ENCODE results near the gene FAM222A.

FAM222A gene

GRCh38 chr12:109808876-109809646 is 95.4 kb downstream of the FAM222A start:
- no peak for DNase-seq

DNA sequence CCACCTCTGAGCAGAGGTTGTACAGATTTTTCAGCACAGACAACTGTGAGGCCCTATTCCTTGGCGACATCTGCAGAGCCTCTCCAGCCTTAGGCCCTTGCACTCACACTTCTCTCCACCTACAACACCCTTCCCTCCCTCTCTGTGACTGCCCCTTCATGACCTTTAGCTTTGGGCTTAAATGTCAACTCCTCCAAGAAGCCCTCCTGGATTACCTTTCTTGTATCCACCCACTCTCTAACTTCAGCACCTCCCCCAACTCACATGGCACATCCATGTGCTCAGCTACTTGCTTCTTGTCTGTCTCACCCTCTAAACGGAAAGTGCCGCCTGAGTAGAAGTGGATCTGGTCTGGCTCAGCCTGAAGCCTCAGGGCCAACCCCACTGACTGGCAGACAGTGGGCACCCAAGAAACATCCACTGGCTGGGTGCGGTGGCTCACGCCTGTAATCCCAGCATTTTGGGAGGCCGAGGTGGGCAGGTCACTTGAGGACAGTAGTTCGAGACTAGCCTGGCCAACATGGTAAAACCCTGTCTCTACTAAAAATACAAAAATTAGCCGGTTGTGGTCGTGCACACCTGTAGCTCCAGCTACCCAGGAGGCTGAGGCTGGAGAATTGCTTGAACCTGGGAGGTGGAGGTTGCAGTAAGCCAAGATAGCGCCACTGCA is 97.5 kb downstream of the FAM222A start:
- DNase-seq: no peak

- no peak for DNase-seq
Observed at GRCh38 chr12:109811624-109811995, 98.0 kb downstream of the FAM222A start.

DNA sequence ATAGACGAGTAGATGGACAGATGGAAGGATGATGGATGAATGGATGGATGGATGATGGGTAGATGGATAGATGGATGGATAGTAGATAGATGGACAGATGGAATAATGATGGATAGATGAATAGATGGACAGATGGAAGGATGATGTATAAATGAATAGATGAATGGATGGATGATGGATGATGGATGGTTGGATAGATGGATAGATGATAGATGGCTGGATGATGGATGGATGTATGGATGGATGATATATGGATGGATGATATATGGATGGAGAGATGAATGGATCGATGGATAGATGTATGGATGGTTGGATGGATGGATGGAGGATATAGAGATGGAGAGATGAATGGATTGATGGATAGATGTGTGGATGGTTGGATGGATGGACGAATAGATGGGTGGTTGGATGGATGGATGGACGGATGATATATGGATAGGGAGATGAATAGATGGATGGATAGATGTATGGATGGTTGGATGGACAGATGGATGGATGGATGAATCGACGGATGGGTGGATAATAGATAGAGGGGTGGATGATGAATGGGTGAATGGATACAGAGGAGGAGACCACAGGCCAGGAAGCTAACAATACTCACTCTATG is 100.3 kb downstream of the FAM222A start:
- DNase-seq: no peak

GRCh38 chr12:109814600-109815150 is 101.0 kb downstream of the FAM222A start:
- DNase-seq: no peak

DNA sequence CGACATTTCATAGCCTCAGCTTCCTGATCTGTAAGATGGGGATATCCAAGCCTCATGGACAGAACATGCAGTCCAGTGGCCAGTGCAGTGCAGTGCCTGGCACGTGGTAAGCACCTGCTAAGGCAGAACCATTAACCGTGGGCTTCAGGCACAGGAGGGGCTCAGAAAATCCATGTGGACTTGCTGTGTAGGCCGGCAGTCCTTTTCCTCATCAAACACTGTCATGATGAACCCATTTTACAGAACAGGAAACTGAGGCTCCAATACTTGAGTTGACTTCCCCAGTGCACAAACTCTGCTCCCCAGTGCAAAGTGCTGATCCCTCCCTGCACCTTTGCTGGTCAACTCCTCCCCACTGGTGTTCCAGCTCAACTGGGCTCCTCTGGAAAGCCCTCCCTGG is 101.6 kb downstream of the FAM222A start:
- no peak for DNase-seq

GRCh38 chr12:109815757-109816617 is 102.4 kb downstream of the FAM222A start:
- no peak for DNase-seq

DNA sequence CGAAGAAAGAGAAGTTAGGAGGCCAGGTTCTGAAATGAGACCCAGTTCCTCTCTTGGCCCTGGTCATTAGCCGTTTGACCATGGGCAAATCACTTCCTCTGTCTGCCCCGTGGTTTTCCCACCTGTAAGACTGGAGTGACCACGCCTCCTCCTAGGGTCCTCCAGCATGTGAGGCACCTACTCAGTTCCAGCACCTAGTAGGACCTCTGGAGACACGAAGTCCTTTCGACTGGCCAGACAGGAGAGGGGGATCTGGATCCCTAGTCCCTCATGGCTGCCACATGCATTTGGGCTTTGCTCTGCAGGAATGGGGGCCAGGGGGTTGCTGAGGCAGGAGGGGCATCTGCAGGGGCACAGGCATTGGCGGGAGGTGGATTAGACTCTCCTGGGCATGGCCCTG is 103.2 kb downstream of the FAM222A start:
- no peak for DNase-seq

DNA sequence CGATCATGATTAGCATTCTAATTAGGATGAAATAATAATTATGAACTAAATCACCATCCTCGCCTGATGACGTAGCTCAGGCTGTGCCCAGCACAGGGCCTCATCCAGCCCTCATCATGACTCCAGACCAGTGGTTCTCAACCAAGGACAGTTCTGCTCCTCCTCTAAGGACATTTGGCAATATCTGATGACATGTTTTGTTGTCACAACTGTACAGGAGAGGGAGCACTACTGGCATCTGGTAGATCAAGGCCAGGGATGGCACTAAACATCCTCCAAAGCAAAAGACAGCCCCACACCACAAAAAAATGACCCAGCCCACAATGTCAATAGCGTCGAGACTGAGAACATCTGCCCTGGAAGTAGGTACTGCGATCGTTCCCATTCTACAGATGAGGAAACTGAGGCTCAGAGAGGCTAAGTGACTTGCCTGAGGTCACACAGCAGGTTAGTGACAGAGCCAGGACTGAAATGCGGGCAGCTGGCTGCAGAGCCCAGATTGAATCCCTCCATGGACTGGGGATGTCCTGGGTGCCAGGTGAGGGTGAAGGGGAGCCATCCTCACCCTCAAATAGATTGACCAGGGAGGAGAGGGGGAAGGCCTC is 104.1 kb downstream of the FAM222A start:
- DNase-seq: no peak

DNA sequence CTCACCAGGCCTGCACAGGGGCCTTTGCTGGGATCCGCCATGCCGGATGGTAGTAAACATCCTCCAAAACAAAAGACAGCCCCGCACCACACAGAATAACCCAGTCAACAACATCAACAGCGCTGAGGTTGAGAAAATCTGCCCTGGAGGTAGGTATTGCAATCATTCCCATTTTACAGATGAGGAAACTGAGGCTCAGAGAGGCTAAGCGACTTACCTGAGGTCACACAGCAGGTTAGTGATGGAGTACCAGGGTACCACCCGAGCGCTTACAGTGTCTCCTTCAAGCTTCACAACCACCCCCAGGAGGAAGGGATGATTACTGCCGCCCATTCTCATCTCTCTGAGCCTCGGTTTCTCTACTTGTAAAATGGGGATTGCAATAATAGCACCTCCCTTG is 104.6 kb downstream of the FAM222A start:
- no peak for DNase-seq

DNA sequence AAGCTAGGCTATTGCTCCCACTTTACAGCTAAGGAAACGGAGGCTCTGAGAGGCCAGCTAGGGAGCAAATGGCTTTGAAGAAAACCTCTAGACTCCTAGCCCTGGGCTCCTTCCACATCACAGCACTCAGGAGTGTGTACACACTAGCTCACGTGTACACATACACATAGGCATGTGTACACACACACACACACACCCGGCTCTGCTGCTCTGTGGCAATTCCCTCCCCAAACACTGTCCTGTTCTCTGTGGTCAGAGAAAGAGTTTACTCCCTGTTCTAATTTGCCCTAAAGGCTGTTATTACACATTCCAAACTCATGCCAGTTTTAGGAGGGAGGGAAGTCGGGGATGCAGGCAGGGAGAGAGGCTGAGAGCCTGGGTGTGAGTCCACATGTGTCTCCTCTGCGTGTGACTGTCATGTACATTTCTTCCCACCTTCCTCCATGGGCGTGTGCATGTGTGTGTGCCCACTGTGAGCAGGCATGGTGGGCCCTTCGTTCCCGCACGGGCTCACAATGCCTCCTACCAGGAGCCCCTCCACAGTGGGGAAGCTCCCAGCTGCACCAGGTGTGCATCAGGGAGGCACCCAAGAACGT is 105.4 kb downstream of the FAM222A start:
- DNase-seq: no peak

All from retina (tissue), 1 donor.